ENCODE data around the gene SLC4A1AP.

Gene SLC4A1AP

DNA sequence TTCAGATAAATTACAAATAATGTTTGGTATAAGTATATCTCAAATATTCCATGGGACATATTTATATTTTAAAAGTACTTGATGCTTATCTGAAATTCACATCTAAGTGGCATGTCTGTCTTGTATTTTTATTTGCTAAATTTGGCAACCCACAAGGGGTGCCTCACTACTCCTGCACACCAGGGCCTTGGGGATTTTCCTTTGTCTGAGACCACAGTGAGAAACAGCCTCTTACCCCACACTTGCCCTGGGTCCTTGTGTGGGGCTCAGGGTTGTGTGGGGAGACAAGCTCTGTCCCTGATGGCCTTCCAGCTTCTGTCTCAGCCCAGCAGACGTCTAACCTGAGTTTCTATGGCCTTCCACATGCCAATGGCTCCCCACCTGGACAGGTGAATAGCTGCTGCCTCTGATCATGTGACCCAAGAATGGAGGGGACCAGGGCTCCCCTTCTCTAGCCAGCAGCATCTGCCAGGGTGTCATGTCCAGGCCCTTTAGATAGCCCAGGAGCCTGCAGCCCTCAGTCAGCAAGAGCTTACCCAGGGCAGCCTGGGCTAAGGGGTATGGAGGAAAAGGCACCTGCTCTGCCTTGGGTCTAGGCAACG, 58.3 kb downstream of the SLC4A1AP start:
- no peak for FAIRE-seq

DNA sequence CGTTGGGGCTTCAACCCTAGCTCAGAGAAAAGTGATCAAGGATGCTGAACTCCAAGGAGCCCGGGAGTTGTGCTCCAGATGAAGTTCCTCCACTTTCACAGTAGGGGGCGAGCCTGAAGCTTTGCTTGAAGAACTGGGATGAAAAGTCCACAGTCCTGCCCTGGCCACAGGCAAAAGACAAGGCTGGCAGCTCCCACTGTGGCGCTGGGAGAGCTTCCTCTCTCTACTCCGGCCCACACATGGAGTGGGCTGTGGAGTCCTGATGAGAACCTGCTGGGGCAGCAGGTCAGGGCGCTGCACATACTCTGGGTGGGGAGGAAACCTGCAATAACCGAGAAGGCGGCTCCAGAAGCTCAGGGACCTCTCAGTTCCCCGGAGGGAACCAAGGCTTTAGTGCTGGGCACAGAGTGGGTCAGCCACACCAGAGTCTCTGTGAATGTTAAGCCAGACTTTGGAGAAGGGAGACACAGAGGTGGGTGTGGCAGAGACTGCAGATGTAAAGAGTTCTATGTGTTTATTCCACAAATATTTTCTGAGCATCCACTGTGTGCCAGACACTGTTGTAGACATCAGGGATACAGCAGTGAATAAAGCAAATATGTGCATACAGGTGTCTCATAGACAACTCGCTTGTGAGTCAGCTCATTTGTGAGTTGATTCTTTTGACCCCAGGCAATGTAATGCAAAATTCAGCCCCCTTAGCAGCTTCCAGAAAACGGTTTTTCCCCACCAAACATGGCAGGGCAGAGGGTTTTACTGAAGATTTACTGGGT, 59.9 kb downstream of the SLC4A1AP start:
- FAIRE-seq, result no peak

DNA sequence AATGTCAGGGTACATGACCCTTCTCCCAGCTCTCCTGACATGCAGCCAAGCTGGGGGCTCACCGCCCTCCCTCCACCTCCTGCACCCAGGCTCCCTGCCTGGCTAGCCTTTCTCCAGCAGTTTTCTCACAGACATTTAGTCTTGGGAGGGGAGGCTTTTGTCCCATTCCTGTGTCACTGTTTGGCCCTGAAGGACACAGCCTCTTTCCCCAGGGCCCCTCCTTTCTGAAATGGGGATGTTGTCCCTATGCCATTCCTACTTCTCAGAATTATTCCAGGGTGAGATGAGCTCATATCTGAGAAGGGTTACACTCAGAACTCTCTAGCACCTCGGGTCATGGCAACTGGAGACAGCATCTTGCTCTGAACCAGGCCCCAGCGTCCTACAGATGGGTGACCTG, 60.5 kb downstream of the SLC4A1AP start:
- no peak for FAIRE-seq

DNA sequence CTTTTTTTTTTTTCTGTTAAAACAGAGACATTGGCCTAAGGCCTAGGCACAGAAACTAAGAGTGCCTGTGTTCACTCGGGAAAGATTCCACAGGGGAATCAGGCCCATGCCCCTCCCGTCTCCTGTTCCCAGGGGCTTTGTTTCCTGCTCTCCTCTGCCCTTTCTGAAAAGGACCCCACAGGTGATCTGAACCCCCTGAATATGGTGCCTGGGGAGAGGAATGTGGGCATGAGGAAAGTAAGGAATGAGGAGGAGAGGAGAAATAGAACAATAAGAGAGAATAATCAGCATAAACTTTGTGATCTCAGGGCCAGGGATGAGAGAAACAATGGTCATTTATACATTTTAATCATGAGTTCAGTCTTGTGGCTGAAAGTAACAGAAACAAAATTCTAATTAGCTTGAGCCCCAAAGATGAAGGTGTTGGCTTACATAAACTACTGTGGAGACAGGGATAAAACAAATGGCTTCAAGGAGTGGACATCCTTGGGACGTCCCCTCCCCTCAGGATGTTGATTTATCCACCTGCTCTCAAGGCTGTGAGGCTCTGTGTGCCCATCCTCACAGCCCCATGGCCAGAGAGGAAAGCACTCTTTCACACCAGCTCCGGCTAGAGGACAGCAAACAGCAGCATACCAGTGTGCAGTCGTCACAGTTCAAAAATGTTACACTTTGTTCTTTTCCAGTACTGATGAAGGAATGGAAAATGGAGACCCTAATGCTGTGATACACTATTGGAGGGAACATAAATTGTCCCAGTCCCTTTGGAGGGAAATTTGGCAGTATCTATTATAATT, 61.4 kb downstream of the SLC4A1AP start:
- FAIRE-seq, result no peak

DNA sequence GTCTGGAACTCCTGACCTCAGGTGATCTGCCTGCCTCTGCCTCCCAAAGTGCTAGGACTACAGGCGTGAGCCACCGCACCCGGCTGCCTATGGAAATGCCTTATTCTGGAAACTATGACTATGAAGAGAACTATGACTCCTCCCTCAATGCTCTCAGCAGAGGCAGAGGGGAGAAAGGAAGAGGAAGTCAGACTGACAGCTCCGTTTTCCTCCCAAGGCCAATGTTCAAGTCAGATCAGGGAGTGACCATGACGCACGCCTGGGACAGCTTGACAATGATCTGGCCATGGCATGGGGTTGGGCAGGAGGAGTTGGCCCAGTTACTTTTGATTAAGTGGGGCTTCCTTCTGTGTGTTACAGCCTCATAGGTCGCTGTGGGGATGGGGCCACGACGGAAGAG, 63.6 kb downstream of the SLC4A1AP start:
- no peak for FAIRE-seq

DNA sequence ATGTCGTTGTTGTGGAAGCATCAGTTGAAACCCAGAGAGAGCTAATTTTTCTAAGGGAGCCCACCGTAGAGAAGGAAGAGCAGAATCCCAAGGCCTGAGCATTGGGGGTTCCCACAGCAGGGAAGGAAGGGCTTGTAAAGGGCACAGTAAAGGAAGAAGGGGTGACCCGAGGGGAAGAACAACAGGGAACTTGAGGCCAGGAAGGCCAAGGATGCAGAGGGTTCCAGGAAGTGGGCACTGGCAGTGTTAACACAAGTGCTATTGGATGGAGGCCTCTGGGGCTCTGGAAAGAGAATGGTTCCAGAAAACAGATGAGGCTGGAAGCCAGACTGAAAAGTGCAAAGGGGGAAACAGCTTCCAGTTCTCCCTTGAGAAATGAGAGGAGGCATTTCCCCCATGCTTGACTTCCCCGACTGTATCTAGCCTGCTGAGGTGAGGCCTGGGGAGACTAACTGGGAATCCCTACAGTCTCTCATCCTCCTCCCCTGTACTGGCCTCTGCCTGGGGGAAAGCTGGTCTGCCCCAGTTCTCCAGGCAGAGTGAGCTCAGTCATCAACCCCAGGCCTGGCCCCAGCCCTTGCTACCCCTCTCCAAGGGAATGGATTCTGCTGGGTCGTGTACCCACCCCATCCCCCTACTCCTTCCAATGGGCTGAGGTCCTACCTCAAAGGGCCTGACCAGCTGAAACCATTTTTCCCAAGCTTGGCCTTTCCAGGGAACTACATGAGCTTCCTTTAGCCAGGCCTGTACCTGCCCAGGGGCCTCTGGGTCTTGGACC, 64.6 kb downstream of the SLC4A1AP start:
- no peak for FAIRE-seq

DNA sequence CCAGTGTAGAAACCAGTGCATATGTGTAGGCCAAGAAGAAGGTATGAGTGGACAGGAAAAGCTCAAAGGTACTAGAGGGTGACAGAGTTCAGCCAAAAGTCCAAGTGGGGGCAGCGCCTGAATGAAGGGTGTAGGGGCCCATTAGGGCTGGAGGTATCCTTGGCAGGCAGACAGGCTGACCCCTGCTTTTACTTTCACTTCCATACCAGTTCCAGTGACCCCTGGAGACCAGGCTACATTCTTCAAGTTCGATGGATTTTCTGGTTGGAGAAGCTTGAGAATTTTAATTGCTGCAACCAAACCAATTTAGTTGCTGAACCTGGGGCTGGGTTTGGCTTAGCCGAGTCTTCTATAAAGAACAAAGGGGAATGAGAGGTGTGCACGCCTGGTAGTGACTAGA, 65.5 kb downstream of the SLC4A1AP start:
- FAIRE-seq, result no peak

DNA sequence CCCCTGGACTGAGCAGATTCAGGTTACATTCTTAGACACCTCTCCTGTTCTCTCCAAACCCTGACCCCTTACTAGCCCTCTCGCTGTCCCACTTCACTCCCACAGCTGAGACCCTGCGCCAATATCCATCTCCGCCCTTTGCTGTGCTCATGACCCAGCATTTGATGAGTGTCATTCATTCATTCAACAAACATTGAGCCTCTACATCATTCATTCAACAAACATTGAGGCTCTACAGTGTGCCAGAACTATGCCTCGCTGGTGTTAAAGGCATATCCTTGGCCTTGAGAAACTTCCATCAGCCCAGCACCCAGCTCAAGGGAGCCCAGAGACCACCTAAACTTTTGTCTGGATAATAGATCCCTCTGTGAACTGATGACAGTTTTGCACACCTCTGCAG, 65.9 kb downstream of the SLC4A1AP start:
- no peak for FAIRE-seq

DNA sequence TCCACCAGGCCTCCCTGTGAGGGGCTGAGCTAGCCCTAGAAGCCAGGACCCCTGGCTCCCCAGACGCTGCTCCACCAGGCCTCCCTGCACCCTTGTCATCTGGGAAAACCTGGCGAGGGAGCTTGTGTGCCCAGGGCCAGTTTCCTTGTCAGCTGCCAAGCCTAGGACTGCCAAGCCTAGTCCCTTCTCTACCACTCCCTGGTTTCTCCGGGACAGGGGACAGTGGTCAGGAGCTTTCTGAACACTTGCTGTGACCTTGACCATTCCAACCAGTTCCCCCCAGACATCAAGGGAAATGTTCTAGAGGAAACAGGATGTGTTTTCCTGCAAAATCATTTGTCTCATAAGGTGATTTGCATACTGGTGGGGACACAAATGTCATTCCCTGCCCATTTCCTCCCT, 66.6 kb downstream of the SLC4A1AP start:
- FAIRE-seq, result no peak

DNA sequence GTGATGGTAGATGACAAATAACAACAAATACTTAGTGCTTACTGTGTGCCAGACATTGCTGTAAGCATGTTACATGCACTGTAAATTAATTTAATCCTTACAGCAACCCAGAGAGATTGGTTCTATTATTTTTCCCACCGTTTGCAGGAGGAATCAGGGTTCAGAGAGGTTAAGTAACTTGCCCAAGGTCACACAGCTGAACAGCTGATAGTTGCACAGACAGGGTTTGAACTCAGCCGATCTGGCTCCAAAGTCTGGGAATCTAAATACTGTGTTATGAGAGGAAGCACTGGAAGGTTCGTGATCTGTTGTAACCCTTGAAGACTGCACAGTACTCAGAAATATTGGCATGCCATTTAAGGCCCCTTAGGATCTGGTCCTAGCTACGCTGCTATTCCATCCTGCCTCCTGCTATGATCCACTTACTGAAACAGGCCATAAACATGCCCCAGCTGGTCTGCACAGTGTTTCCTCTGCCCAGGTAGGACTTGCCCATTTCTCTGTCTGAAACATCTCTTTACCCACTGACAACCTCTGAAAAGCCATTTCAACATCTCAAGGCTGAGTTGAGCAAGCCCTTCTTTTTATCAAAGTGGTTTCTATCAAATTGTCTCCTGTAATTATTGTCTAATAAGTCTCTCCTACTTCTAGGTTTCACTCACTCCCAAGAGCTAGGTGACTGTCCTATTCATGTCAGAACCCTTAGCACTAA, 67.4 kb downstream of the SLC4A1AP start:
- no peak for FAIRE-seq

DNA sequence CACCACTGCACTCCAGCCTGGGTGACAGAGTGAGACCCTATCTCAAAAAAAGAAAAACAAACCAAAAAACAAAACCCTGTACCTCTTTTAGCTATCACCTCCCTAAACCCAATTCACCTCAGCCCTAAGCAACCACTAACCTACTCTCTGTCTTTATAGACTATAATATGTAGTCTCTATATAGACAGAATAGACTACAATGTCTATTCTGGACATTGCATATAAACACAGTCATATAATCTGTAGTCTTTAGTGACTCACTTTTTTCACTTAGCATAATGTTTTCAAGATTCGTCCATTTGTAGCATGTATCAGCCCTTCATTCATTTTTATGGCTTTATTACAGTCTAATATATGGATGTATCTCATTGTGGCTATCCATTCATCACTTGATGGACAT, 70.6 kb downstream of the SLC4A1AP start:
- FAIRE-seq, result no peak

DNA sequence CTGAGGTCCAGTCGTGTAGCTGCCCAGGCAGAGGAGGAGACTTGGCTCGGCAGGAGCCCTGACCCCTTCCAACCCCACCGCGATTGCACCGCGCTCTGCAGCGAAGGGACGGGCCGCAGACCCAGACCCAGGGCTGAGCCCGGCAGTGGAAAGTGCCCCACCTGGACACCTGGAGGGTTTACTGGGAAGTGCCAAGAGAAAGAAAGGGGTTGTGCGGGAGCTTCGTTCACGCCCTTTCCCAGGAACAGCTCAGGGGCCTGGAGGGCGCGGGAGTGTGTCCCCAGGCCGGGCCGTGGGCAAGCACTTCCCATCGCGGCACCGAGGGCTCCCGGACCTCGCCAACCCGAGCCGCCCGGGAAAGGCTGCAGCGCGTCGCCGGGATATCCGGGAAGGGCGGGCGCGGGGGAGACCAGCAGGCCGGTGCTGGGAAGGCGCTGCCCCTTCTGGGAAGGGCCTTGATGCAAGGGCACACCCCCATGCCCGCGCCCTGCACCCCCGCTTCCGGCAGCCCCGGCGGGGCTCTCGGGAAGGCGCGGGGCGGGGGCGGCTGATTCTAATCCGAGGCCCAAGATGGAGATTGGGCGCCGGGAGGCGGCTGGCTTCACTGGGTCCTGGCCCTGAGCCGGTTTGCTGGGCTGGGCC, 71.7 kb downstream of the SLC4A1AP start:
- FAIRE-seq, result no peak

DNA sequence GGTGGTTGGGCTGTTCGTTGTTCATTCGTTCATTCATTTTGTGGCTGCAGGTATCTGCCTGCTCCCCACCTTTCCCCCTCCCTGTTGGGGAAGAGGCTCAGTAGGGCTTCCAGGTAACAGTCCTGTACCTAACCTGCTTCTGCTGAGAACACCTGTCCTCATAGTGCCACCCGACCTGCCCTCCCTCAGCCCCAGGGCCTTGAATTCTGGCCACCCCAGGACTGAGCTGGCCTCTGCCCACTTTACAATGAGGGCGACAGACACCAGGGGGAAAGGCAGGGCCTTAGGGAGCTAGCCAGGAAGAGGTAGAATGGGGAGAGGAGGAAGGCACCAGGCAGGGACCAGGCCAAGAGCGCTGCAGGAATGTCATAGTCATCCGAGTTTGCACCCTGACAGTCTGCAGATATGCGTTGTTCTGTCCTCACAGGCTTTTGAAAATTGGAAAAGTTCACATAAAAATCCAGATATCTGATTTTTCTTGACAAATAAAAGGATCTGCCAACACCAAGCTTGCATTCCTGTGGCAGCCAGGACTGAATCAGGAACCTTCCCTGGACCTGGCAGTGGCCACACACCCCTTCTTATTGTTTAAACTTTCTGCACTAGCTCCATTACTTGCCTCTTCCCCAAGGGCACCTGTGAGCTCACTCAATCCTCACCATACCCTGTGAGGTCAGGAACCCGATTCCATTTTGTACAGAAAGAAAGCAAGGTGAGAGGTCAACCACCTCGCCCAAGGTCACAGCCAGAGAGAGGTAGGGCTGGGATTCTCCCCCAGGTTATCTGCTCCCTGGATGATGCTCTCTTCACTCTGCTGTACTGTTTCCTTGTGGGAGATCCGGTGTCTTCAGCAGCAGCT, 72.6 kb downstream of the SLC4A1AP start:
- FAIRE-seq, result no peak

DNA sequence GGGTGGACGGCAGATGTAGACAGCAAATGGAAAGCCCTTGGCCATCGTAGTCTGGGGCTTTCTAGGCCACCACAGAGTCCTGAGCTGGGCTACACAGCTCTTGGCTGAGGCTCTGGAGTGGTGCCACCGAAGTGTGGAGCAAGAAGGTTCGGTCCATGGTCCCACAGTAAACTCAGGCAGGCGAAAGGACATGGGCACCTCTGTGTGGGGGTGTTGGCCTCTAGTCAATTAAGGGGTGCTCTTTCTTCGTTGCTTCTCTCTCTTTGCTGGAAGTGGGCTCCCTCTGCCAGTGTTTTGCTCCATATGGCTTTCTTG, 73.2 kb downstream of the SLC4A1AP start:
- FAIRE-seq, result no peak

DNA sequence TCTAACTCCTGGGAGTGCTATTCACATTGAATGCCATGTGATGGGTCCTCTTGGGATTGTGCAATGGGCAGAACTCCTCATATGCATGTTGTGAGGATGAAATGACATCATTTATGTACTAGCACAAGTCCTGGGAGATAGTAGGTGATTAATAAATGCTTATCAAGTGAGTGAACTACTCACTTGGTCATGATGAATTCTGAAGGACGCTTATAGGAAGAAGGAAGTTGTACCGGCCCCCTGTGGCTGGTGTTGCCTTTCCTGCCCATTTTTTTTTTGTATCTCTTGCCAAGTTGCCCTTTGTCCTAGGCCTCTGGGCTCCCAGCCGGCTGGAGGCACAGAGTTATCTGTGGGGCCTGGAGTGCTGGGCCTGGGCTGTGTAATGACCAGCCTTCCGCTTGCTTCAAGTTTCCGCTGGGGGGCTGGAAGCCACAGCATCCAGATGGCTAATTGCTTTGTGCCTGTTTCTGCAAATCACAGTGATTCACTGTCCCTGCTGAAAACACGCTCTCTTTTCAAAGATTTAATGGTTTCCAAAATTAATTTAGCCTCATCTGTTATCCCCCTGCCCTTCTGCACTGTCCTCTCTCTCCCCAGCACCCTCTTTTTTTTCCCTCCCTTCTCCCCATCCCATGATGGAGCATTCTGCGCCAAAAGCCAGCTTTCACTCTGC, 74.1 kb downstream of the SLC4A1AP start:
- no peak for FAIRE-seq

DNA sequence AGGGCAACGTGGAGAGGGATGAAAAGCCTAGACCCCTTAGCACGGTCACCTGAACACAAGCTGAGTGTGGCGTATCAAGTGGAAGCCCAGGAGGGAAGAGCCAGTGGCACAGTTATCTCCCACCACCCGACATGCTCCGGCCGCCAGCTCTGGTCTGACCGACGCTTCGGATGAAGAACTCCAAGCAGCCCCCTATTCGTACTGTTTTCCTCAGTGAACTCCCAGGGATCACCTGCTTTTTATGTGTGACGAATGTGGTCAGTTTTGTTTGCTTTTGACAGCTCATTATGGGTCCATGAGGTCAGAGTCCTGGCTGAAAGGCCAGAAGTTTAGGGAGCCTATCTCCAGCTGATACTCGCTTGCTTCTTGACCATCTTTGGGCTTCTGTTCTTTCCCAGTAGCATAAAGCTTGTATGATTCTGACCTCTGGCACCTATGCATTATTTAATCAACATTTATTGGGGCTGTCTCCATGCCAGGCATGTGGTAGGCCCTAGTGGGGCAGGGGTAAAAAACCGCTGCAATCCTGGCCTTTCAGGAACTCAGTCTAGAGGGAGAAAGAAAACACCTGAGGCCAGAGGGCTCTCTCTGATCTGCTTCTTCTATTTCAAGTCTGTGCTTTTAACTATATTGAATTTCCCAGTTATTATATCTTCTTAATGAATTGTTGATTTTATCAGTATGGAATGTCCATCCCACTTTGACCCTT, 74.8 kb downstream of the SLC4A1AP start:
- no peak for FAIRE-seq

DNA sequence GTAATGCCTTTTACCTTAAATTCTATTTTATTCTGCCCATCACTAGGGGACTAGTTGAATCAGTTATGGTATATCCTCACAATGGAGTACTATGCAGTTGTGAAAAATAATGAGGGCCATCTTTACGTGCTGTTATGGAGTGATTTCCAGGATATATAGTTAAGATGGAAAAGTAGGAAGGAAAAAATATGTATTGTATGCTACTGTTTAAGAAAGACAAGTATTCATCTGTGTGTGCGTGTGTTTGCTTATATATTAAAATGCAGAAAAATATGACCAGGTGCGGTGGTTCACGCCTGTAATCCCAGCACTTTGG, 75.3 kb downstream of the SLC4A1AP start:
- no peak for FAIRE-seq

DNA sequence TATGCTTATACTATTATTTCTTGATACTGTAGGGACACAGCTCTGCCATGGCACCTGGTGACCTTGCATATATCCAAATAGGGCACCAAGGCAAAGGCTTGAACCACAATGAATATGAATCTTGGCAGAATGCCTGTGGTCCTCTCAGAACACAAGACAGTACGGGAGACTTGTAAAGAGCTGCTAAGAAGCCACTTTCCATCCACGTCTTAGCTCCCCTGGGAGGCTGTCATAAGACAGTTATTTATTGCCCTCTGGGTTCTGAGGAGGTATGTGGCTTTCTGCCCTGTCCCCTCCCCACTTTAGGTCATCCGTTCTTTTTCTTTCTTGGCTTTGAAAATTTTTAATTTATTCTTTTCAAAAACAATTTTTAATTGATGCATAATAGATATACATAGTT, 78.0 kb downstream of the SLC4A1AP start:
- no peak for FAIRE-seq

DNA sequence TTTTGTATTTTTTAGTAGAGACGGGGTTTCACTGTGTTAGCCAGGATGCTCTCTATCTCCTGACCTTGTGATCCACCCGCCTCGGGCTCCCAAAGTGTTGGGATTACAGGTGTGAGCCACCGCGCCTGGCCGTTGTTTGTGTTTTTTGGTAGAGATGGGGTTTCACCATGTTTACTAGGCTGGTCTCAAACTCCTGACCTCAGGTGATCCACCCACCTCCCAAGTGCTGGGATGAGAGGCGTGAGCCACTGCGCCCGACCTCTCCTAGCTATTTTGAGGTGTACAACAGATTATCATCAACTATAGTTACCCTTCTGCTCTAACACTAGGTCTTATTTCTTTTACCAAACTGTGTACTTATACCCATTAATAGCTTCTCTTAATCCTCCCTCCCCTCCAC, 78.9 kb downstream of the SLC4A1AP start:
- no peak for FAIRE-seq

Data from A204.1 (cell line).